ENCODE data around the gene WFIKKN1.

Gene WFIKKN1

DNA sequence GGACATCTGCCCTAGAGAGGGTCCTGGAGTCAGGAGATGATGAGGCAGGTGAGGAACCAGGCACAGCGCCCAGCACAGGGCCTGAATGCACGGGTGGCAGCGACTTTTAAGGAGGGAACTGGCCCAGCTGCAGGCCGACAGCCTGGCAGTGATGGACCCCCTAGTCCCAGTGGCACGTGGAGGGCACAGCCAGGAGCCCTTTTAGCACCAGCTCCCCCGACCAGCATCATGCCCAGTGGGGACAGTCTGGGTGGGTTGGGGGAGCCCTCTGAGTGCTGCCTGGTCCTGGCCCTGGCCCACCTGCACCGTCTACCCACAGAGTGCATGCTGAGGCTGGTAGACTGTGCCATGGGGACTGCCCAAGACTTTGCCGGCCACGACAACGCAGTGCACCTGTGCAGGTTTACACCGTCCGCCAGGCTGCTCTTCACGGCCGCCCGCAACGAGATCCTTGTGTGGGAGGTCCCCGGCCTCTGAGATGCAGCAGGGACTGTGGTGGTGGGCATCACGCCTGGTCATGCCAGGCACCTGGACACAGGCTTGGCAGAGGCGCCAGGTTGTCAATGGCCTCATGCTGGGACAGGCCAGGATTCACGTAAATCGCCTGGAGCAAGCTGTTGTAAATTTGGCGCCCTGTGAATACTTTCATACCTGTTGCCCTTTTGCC, 36.5 kb downstream of the WFIKKN1 start:
- no peak for DNase-seq
- no peak for ATAC-seq
- Mint-ChIP-seq H3K9me3 (no peaks in the 10 kb centered on the region), H3K27ac (peak overlapping the region; percentile 83 to 91), H3K4me3 (peak overlapping the region; percentile 9 to 94), H3K27me3 (no peaks in the 10 kb centered on the region), H3K4me1 (peaks cover 22% of the 10 kb centered on the region)

DNA sequence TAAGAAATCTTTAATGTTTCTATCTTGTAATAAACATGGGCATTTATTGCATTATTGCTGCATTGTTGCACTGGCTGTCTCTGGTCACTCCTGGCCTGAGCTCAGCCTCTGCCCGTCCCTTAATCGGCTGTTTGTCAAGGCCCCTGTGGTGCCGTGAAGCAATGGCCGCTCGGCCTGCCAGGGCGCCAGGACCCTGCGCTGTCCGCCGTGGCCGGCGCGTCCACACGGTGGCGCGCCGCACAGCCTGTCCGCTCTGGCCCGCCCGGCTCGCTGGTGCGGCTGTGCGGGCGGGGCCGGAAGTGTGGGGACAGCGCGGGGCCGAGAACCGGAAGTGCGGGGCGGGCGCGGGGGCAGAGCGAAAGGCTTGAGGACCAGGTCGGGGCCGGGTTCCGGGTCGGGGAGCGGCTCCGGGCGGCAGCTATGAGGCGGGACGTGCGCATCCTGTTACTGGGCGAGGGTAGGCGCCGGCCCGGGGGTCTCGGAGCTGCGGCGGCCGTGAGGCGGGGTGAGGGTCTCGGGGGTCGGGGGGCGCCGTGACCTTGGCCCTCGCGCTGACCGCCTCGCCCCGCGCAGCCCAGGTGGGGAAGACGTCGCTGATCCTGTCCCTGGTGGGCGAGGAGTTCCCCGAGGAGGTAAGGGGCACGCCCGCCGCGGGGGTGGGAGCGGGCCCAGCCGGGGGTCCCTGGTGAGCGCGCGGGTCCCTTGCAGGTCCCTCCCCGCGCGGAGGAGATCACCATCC, 37.2 kb downstream of the WFIKKN1 start, which contains the start of gene RHOT2:
Gene RHOT2 (plus strand): TSS at position 353 of the 739 bp plus-strand sequence. CDS start 68 bp downstream, at position 421.
- DNase-seq = peak; percentile 93 to 95
- Mint-ChIP-seq H3K27me3 (no peaks in the 10 kb centered on the region), H3K9me3 (no peaks in the 10 kb centered on the region), H3K4me1 (peaks cover 22% of the 10 kb centered on the region), H3K4me3 (peak within 1 kb of the TSS; percentile 84 to 94), H3K27ac (peak within 1 kb of the TSS; percentile 83 to 96)
- peak; percentile 92 for ATAC-seq

DNA sequence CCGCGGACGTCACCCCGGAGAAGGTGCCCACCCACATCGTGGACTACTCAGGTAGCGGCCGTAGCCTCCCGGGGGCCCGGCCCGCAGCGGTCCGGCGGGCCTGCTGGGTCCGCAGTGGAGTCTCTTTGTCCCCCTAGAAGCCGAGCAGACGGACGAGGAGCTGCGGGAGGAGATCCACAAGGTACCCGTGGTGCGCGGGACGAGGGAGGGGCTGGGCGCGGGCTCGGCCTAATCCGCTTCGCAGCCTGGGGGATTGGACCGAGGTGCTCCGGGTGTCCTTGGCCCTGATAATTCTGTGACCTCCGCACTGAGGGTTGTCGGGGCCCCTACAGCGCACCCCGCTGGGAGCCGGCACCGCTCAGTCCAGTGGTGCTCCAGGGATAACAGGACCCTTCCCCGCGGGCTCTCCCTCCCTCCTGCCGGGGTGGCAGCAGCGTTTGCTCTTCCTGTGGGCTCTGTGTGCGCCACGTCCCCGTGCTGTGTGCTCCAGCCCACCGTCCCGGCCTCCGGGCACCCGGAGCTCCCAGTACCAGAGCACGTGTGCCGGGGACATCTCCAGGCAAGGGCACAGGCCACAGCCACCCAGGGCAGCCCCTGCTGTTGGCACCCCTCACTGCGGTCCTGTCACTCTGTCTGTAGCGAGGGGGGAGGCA, 37.9 kb downstream of the WFIKKN1 start:
- Mint-ChIP-seq H3K27ac (peak overlapping the region; percentile 19 to 96), H3K27me3 (no peaks in the 10 kb centered on the region), H3K4me3 (peak overlapping the region; percentile 84 to 94), H3K9me3 (no peaks in the 10 kb centered on the region), H3K4me1 (peaks cover 22% of the 10 kb centered on the region)
- DNase-seq (no peak), ATAC-seq (peak; percentile 3)

GRCh38 chr16:669666-670065, 38.9 kb downstream of the WFIKKN1 start:
- no peak for DNase-seq
- H3K27me3 Mint-ChIP-seq = peaks cover under 1% of the 10 kb centered on the region

GRCh38 chr16:670485-671352, 39.9 kb downstream of the WFIKKN1 start:
- H3K27me3 Mint-ChIP-seq = peaks cover 10% of the 10 kb centered on the region
- no peaks in the 10 kb centered on the region for H3K9me3 Mint-ChIP-seq
- H3K4me1 Mint-ChIP-seq = peaks cover 31% of the 10 kb centered on the region
- H3K4me3 Mint-ChIP-seq = no peak overlapping the region
- ATAC-seq (no peak), DNase-seq (no peak)
- H3K27ac Mint-ChIP-seq = peak overlapping the region in 1 of 2 donors; percentile 63

More at GRCh38 chr16:669666-670065, 38.9 kb downstream of the WFIKKN1 start:
- Mint-ChIP-seq H3K4me1 (peaks cover 23% of the 10 kb centered on the region), H3K4me3 (peak overlapping the region; percentile 32 to 94), H3K27ac (peak overlapping the region; percentile 63 to 69), H3K9me3 (no peaks in the 10 kb centered on the region)
- no peak for ATAC-seq

DNA sequence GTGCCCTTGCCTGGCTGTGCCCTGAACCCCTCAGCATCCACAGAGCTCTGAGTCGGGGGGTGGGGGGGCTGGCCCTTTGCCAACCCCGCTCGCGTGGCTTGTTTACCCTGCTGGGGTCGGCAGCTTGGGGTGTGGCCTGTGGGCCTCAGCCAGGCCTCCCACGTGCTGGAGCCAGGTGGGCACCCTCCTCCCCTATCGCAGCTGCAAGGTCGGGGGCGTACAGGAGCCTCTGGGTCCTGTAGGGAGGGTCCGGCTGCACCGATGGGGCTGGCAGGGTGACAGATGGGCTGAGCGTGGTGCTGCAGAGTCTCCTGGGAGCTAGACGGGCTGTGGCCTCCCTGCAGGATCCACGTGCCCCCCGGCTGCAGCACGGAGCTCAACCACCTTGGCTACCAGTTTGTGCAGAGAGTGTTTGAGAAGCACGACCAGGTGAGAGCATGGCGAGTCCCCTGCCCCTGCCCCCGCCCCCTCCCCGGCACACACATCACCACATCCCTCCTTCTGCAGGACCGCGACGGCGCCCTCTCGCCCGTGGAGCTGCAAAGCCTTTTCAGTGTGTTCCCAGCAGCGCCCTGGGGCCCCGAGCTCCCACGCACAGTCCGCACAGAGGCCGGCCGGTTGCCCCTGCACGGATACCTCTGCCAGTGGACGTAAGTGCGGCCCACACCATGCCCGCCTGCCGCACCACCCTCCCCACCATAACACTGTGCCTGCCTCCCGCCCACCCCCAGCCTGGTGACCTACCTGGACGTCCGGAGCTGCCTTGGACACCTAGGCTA, 40.8 kb downstream of the WFIKKN1 start:
- Mint-ChIP-seq H3K27me3 (peaks cover 10% of the 10 kb centered on the region), H3K4me3 (no peak overlapping the region), H3K4me1 (peaks cover 31% of the 10 kb centered on the region), H3K9me3 (no peaks in the 10 kb centered on the region), H3K27ac (no peak overlapping the region)
- ATAC-seq (no peak), DNase-seq (no peak)

DNA sequence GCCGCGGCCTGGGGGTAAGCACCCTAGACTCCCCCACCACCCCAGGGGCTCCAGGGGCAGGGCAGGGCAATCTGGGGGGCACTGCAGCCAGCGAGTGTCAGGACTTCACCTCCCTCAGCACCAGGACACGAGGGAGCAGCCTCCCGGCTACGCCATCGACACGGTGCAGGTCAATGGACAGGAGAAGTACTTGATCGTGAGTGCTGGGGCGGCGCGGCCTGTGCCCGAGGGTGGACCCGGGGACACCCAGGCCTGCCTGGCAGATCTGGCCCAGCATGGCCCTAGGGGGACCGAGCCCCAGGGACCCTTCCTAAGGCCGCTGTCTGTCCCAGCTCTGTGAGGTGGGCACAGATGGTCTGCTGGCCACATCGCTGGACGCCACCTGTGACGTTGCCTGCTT, 41.6 kb downstream of the WFIKKN1 start:
- Mint-ChIP-seq H3K4me1 (peaks cover 31% of the 10 kb centered on the region), H3K4me3 (no peak overlapping the region), H3K27me3 (peaks cover 19% of the 10 kb centered on the region), H3K9me3 (no peaks in the 10 kb centered on the region), H3K27ac (no peak overlapping the region)
- DNase-seq (no peak), ATAC-seq (no peak)

DNA sequence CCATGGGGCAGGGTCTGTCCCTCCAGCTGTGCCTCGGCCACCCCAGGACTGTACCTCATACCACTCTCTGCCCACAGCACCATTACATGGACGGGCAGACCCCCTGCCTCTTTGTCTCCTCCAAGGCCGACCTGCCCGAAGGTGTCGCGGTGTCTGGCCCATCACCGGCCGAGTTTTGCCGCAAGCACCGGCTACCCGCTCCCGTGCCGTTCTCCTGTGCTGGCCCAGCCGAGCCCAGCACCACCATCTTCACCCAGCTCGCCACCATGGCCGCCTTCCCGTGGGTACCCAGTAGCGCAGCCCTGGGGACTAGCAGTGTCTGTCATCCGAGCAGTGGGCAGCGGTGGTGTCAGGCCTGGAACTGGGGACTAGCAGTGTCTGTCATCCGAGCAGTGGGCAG, 42.1 kb downstream of the WFIKKN1 start:
- no peak overlapping the region for H3K4me3 Mint-ChIP-seq
- peaks cover 26% of the 10 kb centered on the region for H3K4me1 Mint-ChIP-seq
- no peak for ATAC-seq
- H3K27ac Mint-ChIP-seq = no peak overlapping the region
- peaks cover 19% of the 10 kb centered on the region for H3K27me3 Mint-ChIP-seq
- H3K9me3 Mint-ChIP-seq = no peaks in the 10 kb centered on the region
- DNase-seq = no peak

GRCh38 chr16:673399-673991, 42.7 kb downstream of the WFIKKN1 start:
- peaks cover 25% of the 10 kb centered on the region for H3K4me1 Mint-ChIP-seq
- no peak overlapping the region for H3K27ac Mint-ChIP-seq
- ATAC-seq (no peak), DNase-seq (no peak)
- no peaks in the 10 kb centered on the region for H3K9me3 Mint-ChIP-seq
- H3K27me3 Mint-ChIP-seq = peaks cover 19% of the 10 kb centered on the region
- H3K4me3 Mint-ChIP-seq = no peak overlapping the region

DNA sequence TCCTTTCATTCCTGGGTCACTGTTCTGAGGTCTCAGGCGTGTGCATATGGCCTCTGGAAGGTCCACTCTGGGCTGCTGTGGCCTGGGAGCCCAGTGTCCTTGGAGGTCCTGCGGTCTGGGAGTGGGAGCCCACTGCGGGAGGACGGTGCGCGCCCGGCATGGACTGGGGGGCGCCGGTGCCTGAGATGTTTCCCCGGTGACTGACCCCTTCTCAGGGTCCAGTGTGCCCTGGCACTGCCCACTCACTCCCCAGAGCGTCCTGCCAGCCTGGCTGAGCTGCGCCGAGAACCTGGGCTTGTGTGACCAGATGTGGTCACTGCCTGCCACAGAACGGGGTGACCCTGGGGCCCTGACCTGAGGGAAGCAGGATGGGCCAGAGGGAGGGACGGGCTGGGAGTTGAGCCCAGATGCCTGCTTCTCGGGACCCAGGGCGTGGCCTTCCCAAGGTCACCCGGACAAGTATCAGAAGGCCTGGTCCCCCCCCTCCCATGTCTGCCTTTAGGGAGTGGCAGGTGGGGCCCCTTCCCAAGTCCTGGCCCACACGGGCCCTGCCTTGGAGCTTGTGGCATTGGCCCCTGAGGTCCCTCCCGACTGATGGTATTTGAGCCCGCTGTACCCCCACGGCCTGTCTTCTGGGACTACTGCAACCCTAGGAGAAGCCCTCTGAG, 43.6 kb downstream of the WFIKKN1 start:
- H3K27ac Mint-ChIP-seq = no peak overlapping the region
- DNase-seq = no peak
- H3K27me3 Mint-ChIP-seq = peaks cover 19% of the 10 kb centered on the region
- no peak for ATAC-seq
- no peak overlapping the region for H3K4me3 Mint-ChIP-seq
- no peaks in the 10 kb centered on the region for H3K9me3 Mint-ChIP-seq
- H3K4me1 Mint-ChIP-seq = peaks cover 25% of the 10 kb centered on the region

GRCh38 chr16:674968-675883, 44.4 kb downstream of the WFIKKN1 start, which contains the start of gene RHBDL1:
Gene RHBDL1 (plus strand): TSS chr16:675671. CDS start chr16:675791, 120 bp downstream.
- H3K27me3 Mint-ChIP-seq = peaks cover 19% of the 10 kb centered on the region
- H3K4me1 Mint-ChIP-seq = peaks cover 20% of the 10 kb centered on the region
- DNase-seq (no peak), ATAC-seq (no peak)
- H3K4me3 Mint-ChIP-seq = peak within 1 kb of the TSS; percentile 15 to 61
- no peaks in the 10 kb centered on the region for H3K9me3 Mint-ChIP-seq
- no peak within 1 kb of the TSS for H3K27ac Mint-ChIP-seq

DNA sequence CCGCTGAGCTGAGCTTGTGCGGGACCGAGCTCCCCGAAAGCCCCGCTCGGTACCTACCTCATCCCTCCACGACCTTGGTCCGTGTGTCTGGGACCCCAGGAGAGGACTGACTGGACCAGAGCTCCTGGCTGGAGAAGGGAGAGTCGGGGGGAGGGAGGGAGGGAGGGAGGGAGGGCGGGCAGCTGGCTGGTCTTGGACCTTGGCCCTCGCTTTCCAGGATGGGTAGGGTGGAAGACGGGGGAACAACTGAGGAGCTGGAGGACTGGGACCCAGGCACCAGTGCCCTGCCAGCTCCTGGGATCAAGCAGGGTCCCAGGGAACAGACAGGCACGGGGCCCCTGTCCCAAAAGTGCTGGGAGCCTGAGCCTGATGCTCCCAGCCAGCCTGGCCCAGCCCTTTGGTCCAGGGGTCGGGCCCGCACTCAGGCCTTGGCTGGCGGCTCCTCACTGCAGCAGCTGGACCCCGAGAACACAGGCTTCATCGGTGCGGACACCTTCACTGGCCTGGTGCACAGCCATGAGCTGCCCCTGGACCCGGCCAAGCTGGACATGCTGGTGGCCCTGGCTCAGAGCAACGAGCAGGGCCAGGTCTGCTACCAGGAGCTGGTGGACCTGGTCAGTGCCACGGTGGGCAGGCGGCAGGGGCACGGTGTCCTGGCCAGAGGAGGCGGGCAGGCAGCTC, 45.2 kb downstream of the WFIKKN1 start:
- peaks cover 22% of the 10 kb centered on the region for H3K4me1 Mint-ChIP-seq
- peaks cover 19% of the 10 kb centered on the region for H3K27me3 Mint-ChIP-seq
- no peak for DNase-seq
- ATAC-seq = no peak
- H3K27ac Mint-ChIP-seq = no peak overlapping the region
- peak overlapping the region in 1 of 2 donors; percentile 29 for H3K4me3 Mint-ChIP-seq
- no peaks in the 10 kb centered on the region for H3K9me3 Mint-ChIP-seq

Data from stimulated activated naive CD8-positive, alpha-beta T cell treated with anti-CD3 and anti-CD28 coated beads, Interleukin-15, amount 100 ng/mL, for 72 hours (primary cell).